G401.6 (cell line): ENCODE results near the gene LIMK1.

Experiments
- FAIRE-seq: peaks from 2 replicates; lab custom pipeline; 2012; peaks lifted over from hg19 to GRCh38; lab: Jason Lieb, UNC

The LIMK1 gene

GRCh38 chr7:74056096-74056915 is 27.3 kb upstream of the LIMK1 start:
- no peak for FAIRE-seq

GRCh38 chr7:74057216-74057925 is 26.2 kb upstream of the LIMK1 start:
- FAIRE-seq = no peak

DNA sequence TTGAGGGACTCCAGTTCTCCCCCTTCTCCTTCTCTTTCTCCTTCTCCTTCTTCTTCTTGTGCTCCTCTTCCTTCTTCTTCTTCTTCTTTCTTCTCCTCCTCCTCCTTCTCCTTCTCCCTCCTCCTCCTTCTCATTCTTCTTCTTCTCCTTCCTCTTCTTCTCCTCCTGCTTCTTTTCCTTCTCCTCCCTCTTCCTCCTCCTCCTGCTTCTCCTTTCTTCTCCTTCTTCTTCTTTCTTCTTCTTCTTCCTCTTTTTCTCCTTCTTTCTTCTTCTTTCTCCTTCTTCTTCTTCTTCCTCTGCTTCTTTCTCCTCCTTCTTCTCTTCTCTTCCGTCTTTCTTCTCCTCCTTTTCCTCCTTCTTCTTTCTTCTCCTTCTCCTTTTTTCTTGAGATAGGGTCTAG is 25.6 kb upstream of the LIMK1 start:
- FAIRE-seq = no peak

DNA sequence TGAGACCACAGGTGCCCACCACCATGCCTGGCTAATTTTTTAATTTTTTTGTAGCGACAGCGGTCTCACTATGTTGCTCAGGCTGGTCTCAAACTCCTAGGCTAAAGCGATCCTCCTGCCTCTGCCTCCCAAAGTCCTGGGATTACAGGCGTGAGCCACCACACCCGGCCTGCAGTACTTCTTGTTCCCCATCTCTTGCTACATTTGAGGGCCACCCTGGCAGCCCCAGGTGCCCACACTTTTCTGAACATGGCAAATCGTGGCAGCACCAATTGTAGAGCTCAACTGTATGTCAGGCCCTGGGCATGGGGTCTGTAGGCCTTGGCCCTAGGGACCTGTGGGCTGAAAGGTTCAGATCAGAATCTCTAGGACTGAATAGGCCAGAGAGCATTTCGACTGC is 25.1 kb upstream of the LIMK1 start:
- no peak for FAIRE-seq

GRCh38 chr7:74059037-74059436 is 24.6 kb upstream of the LIMK1 start:
- FAIRE-seq = no peak

DNA sequence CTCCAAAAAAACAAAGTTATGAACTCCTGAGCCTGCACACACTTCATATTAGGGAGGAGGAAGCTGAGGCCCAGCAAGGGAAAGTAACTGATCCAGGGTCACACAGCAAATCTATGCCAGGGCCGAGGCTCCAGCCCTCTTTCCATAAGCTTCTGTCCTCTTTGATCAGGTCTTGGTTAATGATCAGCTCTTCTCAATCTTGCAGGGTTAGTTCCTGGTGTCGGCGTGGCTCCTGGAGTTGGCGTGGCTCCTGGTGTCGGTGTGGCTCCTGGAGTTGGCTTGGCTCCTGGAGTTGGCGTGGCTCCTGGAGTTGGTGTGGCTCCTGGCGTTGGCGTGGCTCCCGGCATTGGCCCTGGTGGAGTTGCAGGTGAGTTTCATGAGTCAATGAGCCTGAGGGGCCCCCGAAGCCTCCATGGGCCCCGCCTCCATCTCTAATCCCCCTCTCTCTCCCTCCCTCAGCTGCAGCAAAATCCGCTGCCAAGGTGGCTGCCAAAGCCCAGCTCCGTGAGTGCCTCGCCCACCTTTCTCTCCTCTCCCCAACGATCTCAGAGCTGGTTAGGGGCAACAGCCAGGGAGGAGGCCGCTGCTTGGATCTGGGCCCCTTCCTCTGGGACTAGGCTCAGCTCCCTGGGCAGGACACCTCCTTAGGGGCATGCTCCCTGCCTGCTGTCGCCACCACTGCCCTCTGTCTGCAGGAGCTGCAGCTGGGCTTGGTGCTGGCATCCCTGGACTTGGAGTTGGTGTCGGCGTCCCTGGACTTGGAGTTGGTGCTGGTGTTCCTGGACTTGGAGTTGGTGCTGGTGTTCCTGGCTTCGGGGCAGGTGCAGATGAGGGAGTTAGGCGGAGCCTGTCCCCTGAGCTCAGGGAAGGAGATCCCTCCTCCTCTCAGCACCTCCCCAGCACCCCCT is 23.7 kb upstream of the LIMK1 start:
- FAIRE-seq = no peak

GRCh38 chr7:74061840-74062539 is 21.6 kb upstream of the LIMK1 start:
- no peak for FAIRE-seq

GRCh38 chr7:74063223-74063641 is 20.4 kb upstream of the LIMK1 start:
- FAIRE-seq = no peak

DNA sequence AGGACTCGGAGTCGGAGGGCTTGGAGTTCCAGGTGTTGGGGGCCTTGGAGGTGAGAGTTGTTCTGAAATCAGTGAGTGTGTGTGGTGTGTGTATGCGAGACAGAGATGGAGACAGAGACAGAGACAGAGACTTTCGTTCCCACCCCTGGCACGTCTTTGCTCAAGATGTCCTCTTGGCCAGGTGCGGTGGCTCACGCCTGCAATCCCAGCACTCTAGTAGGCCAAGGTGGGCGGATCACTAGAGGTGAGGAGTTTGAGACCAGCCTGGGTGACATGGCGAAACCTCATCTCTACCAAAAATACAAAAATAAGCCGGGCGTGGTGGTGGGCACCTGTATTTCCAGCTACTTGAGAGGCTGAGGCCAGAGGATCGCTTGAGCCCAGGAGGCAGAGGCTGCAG is 20.0 kb upstream of the LIMK1 start:
- no peak for FAIRE-seq

DNA sequence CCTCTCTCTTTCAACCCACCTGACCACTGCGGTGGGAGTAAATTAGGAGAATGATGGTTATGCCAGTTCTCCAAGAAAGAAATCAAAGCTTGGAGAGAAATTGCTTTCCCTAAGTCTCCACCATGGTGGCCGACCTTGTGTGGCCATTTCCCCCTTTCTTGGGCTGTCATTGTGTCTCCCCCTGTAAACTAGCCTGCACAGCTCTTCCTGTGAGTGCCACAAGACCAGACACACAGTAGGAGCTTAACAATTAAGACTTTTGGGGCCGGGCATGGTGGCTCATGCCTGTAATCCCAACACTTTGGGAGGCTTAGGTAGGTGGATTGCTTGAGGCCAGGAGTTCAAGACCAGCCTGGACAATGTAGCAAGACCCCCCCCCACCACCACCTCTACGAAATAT is 18.9 kb upstream of the LIMK1 start:
- no peak for FAIRE-seq

DNA sequence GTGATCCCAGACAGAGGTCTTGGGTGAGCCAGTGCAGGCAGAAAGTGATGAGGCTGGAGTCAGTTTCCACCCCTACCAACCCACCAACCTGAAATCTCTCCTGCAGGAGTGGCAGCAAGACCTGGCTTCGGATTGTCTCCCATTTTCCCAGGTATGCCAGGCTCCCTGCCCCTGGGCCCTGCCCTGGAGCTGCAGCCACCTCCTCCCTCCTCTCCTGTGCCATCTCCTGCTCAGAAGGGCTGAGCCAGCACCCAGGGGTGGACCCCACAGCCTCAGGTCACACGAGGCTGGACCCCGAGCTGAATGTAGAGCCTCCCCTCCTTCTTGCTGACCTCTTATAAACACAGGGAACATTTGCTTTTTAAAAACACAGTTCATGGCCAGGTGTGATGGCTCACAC is 17.0 kb upstream of the LIMK1 start:
- FAIRE-seq = no peak

GRCh38 chr7:74068378-74069085 is 15.1 kb upstream of the LIMK1 start:
- no peak for FAIRE-seq

DNA sequence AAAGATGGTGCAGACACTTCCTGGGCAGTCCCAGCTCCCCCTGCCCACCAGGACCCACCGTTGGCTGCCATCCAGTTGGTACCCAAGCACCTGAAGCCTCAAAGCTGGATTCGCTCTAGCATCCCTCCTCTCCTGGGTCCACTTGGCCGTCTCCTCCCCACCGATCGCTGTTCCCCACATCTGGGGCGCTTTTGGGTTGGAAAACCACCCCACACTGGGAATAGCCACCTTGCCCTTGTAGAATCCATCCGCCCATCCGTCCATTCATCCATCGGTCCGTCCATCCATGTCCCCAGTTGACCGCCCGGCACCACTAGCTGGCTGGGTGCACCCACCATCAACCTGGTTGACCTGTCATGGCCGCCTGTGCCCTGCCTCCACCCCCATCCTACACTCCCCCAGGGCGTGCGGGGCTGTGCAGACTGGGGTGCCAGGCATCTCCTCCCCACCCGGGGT is 14.5 kb upstream of the LIMK1 start:
- FAIRE-seq = no peak

GRCh38 chr7:74069790-74070618 is 13.6 kb upstream of the LIMK1 start:
- FAIRE-seq = no peak

DNA sequence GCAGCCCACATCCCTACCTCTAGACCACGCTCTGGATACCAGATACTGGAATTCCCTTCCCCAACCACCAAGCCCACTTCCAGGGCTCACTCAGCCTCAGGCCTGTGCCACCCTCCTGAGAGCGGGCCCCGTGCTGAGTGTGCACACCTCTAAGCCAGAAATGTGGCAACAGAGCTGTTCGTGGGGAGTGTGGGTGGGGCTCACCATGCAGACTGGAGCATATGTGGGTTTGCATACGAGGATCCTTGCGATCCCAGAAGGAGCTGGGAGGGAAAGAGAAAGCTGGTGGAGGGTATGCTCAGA is 13.0 kb upstream of the LIMK1 start:
- FAIRE-seq = no peak

GRCh38 chr7:74071121-74071520 is 12.5 kb upstream of the LIMK1 start:
- no peak for FAIRE-seq

DNA sequence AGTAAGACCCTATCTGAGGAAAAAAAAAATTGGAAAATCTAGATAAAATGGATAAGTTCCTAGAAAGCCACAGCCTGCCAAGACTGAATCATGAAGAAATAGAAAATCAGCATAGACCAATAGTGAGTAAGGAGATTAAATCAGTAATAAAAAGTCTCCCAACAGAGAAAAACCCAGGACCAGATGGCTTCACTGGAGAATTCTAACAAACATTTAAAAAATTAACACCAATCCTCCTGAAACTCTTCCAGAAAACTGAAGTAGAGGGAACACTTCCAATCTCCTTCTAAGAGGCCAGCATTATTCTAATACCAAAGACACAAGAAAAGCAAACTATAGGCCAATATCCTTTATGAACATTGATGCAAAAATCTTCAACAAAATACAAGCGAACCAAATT is 8.8 kb upstream of the LIMK1 start:
- FAIRE-seq = no peak

GRCh38 chr7:74078461-74078860 is 5.1 kb upstream of the LIMK1 start:
- FAIRE-seq = no peak

- FAIRE-seq = no peak
Observed at GRCh38 chr7:74082770-74083116, 861 bp upstream of the LIMK1 start.

GRCh38 chr7:74083928-74084721 is 521 bp downstream of the LIMK1 start:
- no peak for FAIRE-seq
